GM12878 (cell line): ENCODE measurements around the gene VSTM2B.

Experiments used
- CHD2 ChIP-seq: IDR thresholded peaks from 2 replicates; pipeline ENCODE4 v1.6.1; 2011; ENCODE audit warnings: low read depth, low read length, improper control_type of control experiment, borderline replicate concordance
- ESRRA ChIP-seq: IDR thresholded peaks from 2 replicates; pipeline ENCODE4 v1.6.1; 2012; ENCODE audit warnings: mild to moderate bottlenecking, low read length, improper control_type of control experiment
- EZH2 ChIP-seq: IDR thresholded peaks from 2 replicates; pipeline ENCODE4 v1.6.1; 2012; ENCODE audit warnings: low read depth, mild to moderate bottlenecking, control low read depth, inconsistent platforms, low read length, borderline replicate concordance; ENCODE audit not compliant: control insufficient read depth
- HCFC1 ChIP-seq: fragments of 150-350 bp; IDR thresholded peaks from 2 replicates; pipeline ENCODE4 v1.6.1; 2014; ENCODE audit warnings: low read length
- MYC ChIP-seq: IDR thresholded peaks from 2 replicates; pipeline ENCODE4 v1.6.1; 2011; ENCODE audit warnings: mild to moderate bottlenecking, low read length, moderate library complexity, inconsistent platforms; ENCODE audit not compliant: insufficient read depth, insufficient replicate concordance, insufficient read length, severe bottlenecking
- TF ChIP-seq, protein P1 (sequence below), 3 experiments: IDR thresholded peaks in 2 of 3; conservative IDR thresholded peaks in 1 of 3; 2 replicates each; pipeline ENCODE4 v1.5.1; 2011; ENCODE audit warnings: low read depth in 3 of 3, low read length in 3 of 3, mild to moderate bottlenecking in 3 of 3, control low read depth in 2 of 3, moderate library complexity in 2 of 3, inconsistent platforms in 1 of 3, mixed read lengths in 1 of 3; ENCODE audit not compliant: control insufficient read depth in 2 of 3, insufficient read depth in 1 of 3; ENCODE audit errors: extremely low read depth in 1 of 3

DNA sequence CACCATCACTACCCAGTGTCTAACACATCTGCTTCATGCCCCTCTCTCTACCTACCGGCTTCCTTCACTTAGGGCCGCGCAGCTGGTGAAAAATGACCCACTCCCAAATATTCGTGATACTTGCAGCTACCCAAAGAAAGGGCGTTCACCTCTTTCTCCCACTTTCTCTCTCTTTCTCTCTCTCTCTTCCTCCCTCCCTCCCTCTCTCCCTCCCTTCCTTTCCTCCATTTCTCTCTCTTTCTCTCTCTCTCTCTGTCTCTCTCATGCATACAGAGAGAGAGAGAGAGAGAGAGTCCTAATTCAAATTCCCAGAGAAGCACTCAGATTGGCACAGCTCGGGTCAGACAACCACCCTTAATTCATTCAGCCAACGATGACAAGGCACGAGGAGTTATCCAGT, 52.6 kb downstream of the VSTM2B start:
- TF ChIP-seq CHD2 (no peak), ESRRA (no peak), MYC (no peak), HCFC1 (no peak), EZH2 (no peak)
- TF ChIP-seq, protein P1, sequence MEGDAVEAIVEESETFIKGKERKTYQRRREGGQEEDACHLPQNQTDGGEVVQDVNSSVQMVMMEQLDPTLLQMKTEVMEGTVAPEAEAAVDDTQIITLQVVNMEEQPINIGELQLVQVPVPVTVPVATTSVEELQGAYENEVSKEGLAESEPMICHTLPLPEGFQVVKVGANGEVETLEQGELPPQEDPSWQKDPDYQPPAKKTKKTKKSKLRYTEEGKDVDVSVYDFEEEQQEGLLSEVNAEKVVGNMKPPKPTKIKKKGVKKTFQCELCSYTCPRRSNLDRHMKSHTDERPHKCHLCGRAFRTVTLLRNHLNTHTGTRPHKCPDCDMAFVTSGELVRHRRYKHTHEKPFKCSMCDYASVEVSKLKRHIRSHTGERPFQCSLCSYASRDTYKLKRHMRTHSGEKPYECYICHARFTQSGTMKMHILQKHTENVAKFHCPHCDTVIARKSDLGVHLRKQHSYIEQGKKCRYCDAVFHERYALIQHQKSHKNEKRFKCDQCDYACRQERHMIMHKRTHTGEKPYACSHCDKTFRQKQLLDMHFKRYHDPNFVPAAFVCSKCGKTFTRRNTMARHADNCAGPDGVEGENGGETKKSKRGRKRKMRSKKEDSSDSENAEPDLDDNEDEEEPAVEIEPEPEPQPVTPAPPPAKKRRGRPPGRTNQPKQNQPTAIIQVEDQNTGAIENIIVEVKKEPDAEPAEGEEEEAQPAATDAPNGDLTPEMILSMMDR (IDR thresholded peaks at IDR 0.05 in 2 of 3, conservative IDR thresholded peaks at IDR 0.05 in 1 of 3; ENCODE audit: control insufficient read depth in 2 of 3, extremely low read depth in 1 of 3, insufficient read depth in 1 of 3, low read depth in 3 of 3, low read length in 3 of 3), result no peak
